Dermis microvascular lymphatic vessel endothelial cell (primary cell): ENCODE data around the gene SCN8A. TPM values are rescaled to one million over a fixed set of nuclear protein-coding genes. Genes with fewer than 3 reads are reported as not detected.

Experiments
- DNase-seq, 2 donors: peaks; one replicate each; pipeline versions ENCODE4 v3.0.0 to v3.0.0-alpha.2; 2010; ENCODE audit warnings: low read depth in 2 of 2
- total RNA-seq: library from RNA; depleted of rRNA; stranded (reverse); fragments of >200 nt; gene quantifications from 2 replicates; pipeline ENCODE4 v1.2.1, GENCODE V29; 2014

Gene SCN8A
- total RNA-seq, 1 donor from 2014 or later: under 0.01 TPM

GRCh38 chr12:51850081-51850964 lies 259.3 kb downstream of the SCN8A start:
- DNase-seq: no peak

DNA sequence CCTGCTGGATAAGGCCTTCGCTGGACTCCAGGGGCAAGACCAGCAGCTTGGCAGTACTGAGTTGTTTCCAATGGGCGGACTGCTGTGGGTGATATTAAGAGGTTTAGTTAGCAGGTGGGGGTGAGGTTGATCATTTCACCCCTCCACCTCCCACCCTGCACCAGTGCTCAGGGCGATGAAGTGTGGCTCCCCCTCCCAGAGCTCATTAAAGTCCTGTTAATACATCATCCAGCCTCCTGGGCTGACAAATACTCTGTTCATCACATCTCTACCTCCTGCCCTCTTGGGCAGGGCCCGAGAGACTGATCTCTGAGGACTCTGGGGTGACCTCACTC lies 259.9 kb downstream of the SCN8A start:
- no peak for DNase-seq

- DNase-seq: no peak
These were observed 260.5 kb downstream of the SCN8A start for GRCh38 chr12:51851413-51852124.

DNA sequence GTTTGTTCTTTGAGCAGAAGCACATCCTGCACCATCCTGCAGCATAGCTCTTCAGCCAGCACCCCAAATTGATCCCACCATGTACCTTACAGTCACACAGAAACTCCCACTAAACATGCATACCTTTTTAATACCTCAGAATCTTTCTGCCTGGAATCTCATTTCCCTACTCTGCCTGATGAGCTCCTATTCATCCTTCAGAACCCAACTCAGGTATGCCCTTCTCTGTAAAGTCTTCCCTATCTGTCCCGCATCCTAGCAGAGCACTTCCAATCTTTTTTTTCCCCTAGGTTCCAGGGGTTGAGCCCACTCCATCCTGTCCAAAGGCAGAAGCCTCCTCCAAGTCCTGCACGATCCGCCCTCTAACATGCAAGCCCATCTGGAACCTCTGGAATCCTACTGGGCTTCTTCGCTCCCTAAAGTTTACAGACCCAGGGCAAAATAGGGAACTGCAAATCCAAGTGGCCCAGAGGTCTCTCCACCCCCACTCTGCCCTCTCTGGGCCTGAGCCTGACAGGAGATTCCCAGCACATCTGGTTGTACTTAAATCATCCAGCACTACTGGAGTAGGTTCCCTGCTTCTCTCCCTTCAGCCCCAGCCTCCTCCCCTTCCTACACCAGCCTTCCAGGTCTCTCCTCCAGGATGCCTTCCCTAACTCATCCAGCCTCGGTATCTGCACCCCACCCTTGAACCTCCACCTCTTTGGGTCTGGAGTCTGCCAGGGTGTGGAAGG lies 261.5 kb downstream of the SCN8A start:
- DNase-seq: no peak

DNA sequence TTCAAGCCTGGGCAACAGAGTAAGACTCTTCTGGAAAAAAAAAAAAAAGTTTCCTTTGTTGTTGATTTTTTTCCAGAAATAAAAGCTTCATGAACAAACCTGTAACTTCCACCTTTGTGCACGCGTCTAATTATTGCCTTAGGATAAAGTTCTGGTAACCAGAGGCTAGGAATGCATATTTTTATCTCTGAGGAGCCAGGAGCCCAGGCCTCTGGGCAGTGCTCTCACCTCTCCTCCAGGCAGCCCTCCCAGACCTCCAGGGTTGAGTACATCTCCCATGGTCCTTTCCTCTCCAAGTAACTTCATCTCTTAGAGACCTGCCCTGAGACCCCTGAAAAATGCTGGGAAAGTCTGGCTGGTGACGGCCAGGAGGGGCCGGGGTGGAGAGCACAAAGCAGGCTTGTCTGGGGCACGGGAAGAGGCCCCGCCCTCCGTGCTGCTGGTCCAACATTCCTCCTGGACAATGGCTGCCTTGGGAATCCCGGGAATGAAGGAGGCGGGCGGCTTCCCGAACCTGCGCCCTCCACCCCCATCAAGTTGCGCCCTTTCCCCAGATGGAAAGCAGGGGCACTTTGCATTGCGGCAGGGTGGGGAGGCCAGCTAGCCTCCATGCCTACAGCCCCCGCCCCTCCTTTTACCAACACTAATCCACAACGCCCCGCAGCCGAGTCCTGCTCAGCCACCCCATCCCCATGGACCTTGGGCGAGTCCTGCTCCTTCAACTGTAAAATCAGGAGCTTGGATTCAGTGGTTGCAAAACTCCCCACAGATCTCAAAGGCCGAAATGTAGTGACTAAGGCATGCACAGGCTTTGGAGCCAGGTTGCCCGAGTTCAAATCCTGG lies 264.8 kb downstream of the SCN8A start:
- peak in 1 of 2 donors; percentile 23 for DNase-seq

DNA sequence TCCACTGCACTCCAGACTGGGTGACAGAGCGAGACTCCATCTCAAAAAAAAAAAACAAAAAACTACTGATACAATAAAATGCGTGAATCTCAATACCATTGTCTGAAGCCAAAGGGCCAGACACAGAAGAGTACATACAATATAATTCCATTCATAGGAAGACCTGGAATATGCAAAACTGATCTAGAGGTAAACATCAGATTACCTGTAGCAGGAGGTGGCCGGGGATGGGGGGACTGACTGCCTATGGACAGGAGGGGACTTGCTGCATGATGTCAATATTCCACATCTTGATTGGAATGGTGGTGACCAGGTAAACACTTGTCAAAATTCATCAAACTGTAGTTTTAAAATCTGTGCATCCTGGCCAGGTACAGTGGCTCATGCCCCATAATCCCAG lies 270.0 kb downstream of the SCN8A start:
- no peak for DNase-seq

Other genes with a start within 250 kb of the SCN8A start
- not detected in 2 replicates for gene CELA1, start 244.6 kb upstream of the SCN8A start, total RNA-seq
- 13.7 and 22.1 TPM in 2 replicates for gene GALNT6, start 199.8 kb upstream of the SCN8A start, total RNA-seq
- gene SLC4A8, start 166.4 kb upstream of the SCN8A start, total RNA-seq: 0.76 and 0.90 TPM in 2 replicates